Measurements from ENCODE around the gene ADAP1.

ADAP1 gene

DNA sequence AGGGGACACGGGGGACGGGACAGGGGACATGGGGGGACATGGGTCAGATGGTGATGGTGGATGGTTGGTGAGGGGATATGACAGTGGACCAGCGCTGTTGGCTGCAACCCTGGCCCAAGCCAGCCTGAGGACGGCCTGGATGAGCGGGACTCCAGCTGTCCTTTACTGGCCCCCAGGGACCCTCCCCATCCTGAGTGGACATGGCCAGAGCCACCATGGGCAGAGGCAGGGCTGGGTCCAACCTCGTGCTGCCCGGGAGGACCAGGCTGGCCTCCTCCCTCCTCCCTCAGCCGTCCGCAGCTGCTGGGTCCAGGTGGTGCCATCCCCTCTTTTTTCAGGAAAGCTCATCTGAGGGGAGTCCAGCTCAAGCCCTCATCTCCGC lies 47.7 kb downstream of the ADAP1 start:
- no peak for TF ChIP-seq ZNF274 (IDR thresholded peaks at IDR 0.05; ENCODE audit: low read depth, low read length)

DNA sequence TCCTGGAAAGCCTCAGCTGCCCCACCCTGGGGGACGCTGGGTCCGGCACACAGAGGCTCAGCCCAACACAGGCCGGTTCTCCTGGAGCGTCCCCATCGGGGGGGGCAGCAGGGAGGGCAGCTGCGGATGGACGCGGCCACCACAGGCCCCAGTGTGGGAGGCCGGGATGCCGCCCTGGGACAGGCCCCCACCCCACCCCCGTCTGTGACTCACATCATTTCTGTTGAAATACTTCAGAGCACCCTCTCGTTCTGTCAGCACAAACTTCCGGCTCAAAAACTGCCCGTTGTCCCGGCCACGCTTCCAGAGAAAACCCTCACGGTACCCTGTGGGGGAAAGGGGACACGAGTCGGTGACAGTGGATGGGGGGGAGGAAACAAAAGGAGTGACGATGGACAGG lies 49.6 kb downstream of the ADAP1 start:
- no peak for TF ChIP-seq ZNF274 (IDR thresholded peaks at IDR 0.05; ENCODE audit: low read depth, low read length)
- H3K4me3 ChIP-seq (ENCODE audit: low read length) = no peak overlapping the region

More for the DNA sequence above, 47.7 kb downstream of the ADAP1 start:
- H3K4me3 ChIP-seq (ENCODE audit: low read length) = no peak overlapping the region

DNA sequence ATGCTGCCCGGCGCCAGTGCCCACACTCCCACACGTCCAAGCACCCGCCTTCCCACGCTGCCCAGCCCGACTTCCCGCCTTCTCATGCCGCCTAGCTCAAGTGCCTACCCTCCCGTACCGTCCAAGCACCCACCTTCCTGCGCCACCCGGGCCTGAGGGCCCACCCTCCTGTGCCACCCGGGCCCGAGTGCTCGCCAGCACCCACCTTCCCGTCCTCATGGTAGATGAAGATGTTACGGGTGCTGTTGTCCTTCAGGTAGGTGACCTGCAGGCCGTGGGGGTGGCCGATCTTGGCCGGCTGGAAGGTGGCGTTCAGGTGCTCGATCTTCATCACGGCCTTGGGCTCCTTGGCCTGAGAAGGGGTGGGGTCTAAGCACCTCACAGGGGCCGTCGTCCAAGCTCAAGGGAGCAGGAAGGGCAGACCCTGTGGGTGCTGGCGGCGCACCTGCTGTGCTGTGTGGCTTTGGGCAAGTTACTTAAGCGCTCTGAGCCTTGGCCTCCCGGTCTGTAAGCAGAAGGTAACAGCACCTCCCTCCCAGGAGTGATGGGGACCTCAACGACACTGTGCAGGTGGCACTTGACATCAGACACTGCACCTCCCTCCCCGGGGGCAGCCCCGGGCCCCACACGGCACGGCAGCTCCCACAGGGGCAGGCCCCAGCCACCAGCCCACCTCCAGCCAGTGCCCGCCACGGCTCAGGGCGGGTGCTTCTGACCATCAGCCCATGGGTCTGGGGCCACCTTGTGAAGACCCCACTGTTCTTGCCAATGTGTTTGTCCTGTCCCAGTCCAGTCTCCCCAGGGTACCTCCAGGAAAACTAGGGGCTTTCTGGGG lies 50.3 kb downstream of the ADAP1 start:
- no peak for TF ChIP-seq ZNF274 (IDR thresholded peaks at IDR 0.05; ENCODE audit: low read depth, low read length)
- no peak overlapping the region for H3K4me3 ChIP-seq (ENCODE audit: low read length)

DNA sequence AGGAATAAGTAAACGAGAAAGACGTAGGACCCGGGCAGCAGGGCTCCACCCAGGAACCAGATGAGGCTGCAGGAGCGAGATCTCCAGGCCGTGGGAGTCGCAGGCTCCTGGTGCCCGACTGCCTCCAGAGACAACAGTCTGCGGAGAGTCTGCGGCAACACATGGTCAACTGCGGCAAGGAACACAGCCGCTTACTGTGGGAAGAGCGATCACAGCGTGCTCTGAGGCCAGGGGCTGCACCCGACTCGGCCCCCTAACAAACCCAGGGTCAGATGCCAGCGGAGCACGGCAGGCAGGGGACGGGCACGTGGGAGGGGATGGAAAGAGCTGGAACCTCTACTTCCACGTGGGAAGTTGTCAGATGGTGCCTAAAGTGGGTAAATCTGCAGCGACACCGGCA lies 51.5 kb downstream of the ADAP1 start:
- no peak for TF ChIP-seq ZNF274 (IDR thresholded peaks at IDR 0.05; ENCODE audit: low read depth, low read length)

DNA sequence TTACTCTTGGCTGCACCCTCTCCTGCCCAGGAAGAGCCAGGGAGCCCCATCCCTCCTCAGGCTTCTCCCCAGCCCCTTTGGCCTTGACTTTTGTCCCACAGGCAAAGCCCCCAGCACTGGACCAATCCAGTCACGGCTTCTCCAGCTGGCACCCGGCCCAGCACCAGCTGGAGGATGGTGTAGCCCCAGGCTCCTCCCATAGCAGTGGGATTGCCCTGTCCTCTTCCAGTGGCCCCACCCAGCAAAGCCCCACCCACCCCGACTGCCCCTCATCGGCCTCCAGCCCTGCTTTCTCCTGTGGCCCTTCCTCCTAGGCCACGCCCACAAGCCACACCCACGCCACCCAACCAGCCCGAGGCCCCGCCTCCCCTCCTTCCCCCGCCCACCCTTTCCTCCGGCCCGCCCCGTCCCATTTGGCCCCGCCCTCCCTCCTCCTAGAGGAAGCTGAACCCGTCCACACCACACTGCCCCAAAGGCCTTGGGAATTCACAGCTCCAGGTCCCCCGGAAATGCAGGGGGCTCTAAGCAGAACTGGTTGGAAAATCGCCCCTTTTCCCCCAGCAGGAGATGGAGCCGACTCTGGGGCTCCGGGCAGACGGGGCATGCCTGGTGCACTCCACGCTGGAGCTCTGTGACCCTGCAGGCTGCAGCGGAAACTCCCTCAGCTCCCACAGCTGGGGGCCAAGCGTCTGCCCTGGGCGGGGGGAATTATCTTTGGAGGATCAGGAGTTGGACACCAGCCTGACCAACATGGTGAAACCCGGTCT lies 52.9 kb downstream of the ADAP1 start:
- no peak for TF ChIP-seq ZNF274 (IDR thresholded peaks at IDR 0.05; ENCODE audit: low read depth, low read length)
- H3K4me3 ChIP-seq (ENCODE audit: low read length) = no peak overlapping the region

More for the DNA sequence above, 51.5 kb downstream of the ADAP1 start:
- no peak overlapping the region for H3K4me3 ChIP-seq (ENCODE audit: low read length)

DNA sequence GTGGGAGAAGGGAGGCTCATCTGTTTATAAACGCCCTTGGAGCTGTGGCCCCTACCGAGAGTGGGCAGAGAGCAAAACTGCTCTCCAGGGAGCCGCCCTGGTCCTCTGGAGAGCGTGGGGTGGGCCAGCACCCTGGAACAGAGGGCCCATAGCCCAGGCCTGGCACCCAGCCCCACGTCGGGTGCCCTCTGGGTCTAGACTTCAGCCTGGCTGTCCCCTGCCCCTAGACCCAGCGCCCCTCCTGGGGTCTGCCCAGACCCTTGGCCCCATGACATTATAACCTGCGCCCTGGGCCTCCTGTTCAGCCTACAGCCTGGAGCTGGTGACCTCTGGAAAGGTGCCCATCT lies 53.5 kb downstream of the ADAP1 start:
- no peak for TF ChIP-seq ZNF274 (IDR thresholded peaks at IDR 0.05; ENCODE audit: low read depth, low read length)
- no peak overlapping the region for H3K4me3 ChIP-seq (ENCODE audit: low read length)

DNA sequence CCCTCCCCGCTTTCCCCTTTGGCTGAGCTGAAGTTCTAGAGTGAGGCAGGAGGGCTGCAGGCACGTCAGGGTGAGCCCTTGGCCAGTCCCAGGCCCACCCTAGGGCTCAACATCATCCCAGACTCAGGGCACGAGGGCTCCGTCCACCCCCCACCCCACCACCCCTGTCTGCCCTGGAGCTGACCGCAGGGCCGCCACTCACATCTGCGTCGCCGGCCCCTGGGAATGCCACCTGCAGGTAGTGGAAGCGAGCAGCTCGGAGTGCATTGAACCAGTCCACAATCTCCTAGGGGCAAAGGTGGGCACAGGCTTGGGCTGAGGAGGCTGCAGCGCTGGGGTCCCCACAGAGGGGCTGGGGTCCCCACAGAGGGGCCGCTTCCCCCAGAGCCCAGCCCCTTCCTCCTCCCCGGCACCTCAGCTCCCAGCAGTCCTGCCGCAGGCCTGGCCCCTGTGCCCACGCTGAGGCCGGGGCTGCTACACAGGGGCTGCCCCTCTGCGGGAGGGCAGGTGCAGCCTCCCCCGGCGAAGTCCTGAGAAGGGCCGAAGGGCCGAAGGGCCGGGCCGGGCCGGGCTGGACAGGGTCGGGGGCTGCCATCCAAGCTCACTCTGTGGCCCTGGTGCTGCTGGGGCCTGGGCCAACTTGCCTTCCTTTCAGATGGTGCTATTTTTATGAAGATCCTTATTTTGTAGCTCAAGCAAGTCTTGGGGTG lies 54.0 kb downstream of the ADAP1 start:
- no peak overlapping the region for H3K4me3 ChIP-seq (ENCODE audit: low read length)
- TF ChIP-seq ZNF274 (IDR thresholded peaks at IDR 0.05; ENCODE audit: low read depth, low read length) = no peak

DNA sequence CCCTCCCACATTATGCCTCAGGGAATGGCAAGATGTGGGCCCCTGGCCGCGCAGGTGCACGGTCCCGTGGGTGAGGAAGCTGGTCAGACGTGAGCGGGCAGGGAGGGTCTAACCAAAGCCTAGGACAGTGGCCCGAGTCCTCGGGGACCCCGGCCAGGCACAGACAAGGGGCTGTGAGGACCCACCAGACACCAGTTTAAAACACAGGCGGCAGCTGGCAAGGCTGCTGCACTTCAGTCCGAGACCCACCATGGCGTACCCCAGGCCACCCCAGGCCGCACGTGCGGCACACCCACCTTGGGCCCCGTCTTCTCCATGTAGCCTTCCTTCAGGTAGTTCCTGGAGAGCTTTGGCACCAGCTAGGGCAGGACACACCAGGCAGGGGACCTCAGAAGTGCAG lies 54.7 kb downstream of the ADAP1 start:
- no peak overlapping the region for H3K4me3 ChIP-seq (ENCODE audit: low read length)
- TF ChIP-seq ZNF274 (IDR thresholded peaks at IDR 0.05; ENCODE audit: low read depth, low read length) = no peak

DNA sequence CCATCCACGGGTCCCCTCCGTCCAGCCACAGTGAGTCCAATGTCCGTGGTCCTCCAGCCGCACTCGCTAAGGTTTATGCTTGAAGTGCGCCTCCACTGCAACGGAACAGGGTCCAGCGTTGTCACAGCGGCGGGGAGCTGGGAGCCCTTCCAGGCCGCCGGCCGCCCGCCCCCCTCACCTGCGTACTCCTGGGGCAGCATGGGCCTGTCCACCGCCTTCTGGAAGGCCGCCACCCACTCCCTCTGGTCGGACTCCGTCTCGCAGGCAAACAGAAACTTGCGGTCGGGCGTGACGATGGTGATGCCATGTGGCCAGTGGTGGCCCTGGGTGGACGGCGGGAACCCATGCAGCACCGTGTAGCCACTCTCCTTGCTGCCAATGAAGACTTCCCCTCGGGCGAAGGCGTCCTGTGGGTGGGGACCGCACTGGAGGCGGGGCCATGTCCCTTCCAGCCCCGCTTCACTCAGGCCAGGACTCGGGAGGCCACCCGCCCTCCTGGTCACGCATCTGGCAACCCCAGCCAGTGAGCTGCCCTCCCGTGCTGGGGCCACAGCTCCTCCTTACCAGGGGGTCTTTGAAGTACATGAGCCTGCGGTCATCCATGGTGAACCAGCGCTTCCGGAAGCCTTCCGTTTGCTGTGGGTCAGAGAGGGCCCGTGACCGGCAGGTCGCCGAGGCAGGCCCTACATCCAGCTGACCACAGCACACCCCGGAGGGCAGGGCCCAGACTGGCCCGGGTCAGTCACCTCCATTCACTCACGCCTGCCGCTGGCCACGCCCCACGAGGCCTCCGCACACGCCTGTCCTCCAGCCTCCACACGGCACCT lies 55.4 kb downstream of the ADAP1 start:
- no peak overlapping the region for H3K4me3 ChIP-seq (ENCODE audit: low read length)
- no peak for TF ChIP-seq ZNF274 (IDR thresholded peaks at IDR 0.05; ENCODE audit: low read depth, low read length)

DNA sequence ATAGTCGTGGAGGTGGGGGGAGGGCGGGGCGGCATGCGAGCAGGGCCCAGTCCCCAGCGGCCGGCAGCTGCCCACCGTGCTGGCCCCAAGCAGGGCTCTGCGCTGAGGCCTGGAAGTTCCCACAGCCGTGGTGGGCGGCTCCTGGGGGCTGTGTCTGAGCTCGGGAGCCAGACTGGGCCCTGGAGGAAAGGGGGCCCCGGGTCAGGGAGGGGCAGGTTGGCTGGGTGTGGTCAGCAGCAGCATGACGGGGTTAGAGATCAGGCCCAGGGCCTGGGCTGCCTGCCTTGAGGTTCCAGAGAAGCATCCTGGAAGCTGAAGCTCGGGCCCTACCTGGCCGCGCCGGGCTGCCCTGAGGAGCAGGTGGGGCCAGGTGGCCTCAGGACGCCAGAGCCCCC lies 56.0 kb downstream of the ADAP1 start:
- no peak for TF ChIP-seq ZNF274 (IDR thresholded peaks at IDR 0.05; ENCODE audit: low read depth, low read length)
- H3K4me3 ChIP-seq (ENCODE audit: low read length) = no peak overlapping the region

DNA sequence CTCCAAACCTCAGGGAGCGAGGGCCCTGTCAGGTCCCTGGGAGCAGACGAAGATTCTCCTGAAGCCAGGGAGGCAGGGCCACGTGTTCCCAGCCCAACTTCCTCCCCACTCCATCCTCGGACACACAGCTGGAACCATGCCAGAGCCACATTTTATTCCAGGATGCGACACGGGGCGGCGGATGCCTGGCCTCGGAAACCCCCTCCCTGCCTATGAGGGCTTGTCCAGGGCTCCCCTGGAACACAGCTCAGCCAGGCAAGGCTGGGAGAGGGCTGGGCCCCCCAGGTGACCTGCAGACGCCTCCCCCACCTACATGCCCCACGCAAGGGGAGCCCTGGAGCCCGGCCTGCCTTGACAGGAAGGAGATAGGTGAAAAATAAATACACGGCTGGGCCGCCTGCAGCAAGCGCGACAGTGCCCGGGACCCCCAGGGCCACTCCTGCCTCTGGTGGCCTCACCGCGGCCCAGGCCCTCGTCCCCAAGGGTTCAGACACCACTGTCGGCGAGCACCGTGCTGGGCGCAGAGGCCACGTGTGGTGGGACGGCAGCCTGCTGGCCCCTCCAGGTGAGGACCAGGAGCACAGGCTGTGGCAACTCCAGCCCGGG lies 56.6 kb downstream of the ADAP1 start:
- TF ChIP-seq ZNF274 (IDR thresholded peaks at IDR 0.05; ENCODE audit: low read depth, low read length) = no peak
- no peak overlapping the region for H3K4me3 ChIP-seq (ENCODE audit: low read length)

DNA sequence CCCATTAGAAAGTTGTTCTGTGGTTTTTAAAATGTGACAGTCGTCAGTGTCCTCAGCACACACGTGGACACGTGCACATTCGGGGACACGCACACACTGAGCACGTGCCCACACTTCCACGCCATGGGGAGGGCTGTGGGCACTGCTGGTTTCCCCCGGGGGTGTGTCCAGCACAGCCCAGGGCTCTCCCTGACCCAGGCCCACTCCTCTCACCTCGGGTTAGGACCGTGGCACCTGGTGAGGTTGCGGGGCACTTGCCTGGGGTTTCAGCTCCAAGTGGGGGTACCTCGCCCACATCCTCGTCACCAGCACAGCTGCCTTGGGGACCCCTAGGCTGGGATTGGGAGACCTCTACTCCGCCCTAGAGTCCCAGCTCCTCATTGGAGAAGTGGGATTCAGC lies 57.4 kb downstream of the ADAP1 start:
- H3K4me3 ChIP-seq (ENCODE audit: low read length) = no peak overlapping the region
- TF ChIP-seq ZNF274 (IDR thresholded peaks at IDR 0.05; ENCODE audit: low read depth, low read length) = no peak

DNA sequence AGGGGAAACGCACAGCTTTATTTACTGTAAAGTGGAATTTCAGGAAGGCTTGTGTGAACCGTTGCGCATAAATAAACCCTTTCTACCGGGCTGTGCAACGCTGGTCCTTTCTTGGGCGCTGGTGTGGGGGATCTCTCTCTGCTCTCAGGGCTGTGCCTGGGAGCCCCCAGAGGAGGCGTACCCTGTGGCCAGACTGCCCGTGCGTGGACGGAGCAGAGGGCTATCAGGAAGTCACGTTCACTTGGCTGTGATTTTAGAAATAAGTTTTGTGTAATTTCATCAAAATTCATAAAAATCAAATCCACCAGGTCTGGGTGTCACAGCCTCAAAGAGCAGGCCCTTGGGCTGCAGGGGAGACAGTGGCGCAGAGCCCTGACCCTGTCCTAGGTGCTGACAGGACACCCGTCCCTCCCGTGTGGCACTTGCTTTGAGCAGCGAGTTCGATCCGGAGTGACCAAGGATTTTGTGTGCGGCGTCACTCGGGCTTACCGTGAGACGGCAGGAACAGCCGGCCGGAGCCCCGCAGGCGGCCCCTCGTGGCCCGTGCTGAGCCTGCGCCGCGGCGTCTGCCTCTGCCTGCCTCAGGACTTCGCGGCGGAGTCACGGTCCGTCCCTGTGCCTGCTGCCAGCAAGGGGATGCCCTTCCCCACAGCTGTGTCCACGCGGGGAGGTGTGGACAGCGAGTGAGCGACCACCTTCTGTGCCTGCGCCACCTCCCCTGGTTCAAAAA lies 58.0 kb downstream of the ADAP1 start:
- no peak for TF ChIP-seq ZNF274 (IDR thresholded peaks at IDR 0.05; ENCODE audit: low read depth, low read length)
- no peak overlapping the region for H3K4me3 ChIP-seq (ENCODE audit: low read length)
